ENCODE measurements around the gene CYP4F3. TPM values are rescaled to one million over a fixed set of nuclear protein-coding genes. Genes with fewer than 3 reads are reported as not detected.
"Not testable (repeated sequence)": the region's sequence is repeated elsewhere in the genome, so short reads cannot be mapped to it uniquely, and the experiment has no call there.

The CYP4F3 gene
- total and polyA plus RNA-seq, 2 donors from 2014 or later, result 2.2 to 17.9 TPM

DNA sequence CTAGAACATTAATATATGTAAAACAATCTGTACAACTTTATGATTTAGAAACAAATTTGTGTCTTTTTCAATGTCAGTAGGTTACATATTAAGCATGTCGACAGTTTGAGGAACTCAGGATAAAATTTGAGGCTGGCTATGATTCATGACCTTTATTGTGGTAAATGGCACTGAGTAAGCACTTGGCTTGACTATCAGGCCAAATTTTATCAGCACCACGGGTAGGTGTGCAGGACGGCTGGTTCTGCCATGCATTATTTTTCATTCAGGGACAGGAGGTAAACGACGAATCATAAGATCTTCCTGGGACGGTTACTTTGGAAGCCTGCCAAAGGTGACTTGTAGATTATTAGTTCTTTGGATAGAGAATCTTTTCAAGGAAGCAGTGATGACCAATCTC lies 45.6 kb upstream of the CYP4F3 start:
- H3K4me3 ChIP-seq (ENCODE audit: low read length in 3 of 3), result no peak overlapping the region
- DNase-seq, result no peak
- no peaks in the 10 kb centered on the region for H3K4me1 ChIP-seq (ENCODE audit: control insufficient read depth in 2 of 3, insufficient read depth in 2 of 3, low read depth in 1 of 3, low read length in 3 of 3)
- no peak for FAIRE-seq
- no peak overlapping the region for H3K27ac ChIP-seq (ENCODE audit: low read depth in 2 of 2, low read length in 2 of 2)
- H3K27me3 ChIP-seq (ENCODE audit: control insufficient read depth, insufficient read depth, low read length), result no peaks in the 10 kb centered on the region
- TF ChIP-seq, protein P1, sequence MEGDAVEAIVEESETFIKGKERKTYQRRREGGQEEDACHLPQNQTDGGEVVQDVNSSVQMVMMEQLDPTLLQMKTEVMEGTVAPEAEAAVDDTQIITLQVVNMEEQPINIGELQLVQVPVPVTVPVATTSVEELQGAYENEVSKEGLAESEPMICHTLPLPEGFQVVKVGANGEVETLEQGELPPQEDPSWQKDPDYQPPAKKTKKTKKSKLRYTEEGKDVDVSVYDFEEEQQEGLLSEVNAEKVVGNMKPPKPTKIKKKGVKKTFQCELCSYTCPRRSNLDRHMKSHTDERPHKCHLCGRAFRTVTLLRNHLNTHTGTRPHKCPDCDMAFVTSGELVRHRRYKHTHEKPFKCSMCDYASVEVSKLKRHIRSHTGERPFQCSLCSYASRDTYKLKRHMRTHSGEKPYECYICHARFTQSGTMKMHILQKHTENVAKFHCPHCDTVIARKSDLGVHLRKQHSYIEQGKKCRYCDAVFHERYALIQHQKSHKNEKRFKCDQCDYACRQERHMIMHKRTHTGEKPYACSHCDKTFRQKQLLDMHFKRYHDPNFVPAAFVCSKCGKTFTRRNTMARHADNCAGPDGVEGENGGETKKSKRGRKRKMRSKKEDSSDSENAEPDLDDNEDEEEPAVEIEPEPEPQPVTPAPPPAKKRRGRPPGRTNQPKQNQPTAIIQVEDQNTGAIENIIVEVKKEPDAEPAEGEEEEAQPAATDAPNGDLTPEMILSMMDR (IDR thresholded peaks at IDR 0.05; ENCODE audit: borderline replicate concordance, extremely low read depth, insufficient read depth), result no peak
- no peaks in the 10 kb centered on the region for H3K36me3 ChIP-seq (ENCODE audit: control insufficient read depth in 2 of 3, insufficient read depth in 3 of 3, low read length in 3 of 3)
- intact Hi-C loops (cut with DNase I), result no loop called here
- no peaks in the 10 kb centered on the region for H3K9me3 ChIP-seq (ENCODE audit: control insufficient read depth in 2 of 3, insufficient read depth in 1 of 3, low read length in 3 of 3)
- H3K9ac ChIP-seq (ENCODE audit: low read length in 3 of 3), result no peak overlapping the region

DNA sequence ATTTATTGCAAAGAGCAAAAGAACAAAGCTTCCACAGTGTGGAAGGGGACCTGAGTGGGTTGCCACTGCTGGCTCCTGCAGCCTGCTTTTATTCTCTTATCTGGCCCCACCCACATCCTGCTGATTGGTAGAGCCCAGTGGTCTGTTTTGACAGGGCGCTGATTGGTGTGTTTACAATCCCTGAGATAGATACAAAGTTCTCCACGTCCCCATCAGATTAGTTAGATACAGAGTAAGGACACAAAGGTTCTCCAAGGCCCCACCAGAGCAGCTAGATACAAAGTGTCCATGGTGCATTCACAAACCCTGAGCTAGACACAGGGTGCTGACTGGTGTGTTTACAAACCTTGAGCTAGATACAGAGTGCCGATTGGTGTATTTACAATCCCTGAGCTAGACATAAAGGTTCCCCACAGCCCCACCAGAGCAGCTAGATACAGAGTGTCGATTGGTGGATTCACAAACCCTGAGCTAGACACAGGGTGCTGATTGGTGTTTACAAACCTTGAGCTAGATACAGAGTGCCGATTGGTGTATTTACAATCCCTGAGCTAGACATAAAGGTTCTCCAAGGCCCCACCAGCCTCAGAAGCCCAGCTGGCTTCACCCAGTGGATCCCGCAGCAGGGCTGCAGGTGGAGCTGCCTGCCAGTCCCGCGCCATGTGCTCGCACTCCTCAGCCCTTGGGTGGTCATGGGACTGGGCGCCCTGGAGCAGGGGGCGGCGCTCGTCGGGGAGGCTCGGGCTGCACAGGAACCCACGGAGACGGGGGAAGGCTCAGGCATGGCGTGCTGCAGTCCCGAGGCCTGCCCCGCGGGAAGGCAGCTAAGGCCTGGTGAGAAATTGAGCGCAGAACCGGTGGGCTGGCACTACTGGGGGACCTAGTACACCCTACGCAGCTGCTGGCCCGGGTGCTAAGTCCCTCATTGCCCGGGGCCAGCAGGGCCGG lies 32.4 kb upstream of the CYP4F3 start:
- FAIRE-seq; H3K4me3 ChIP-seq (ENCODE audit: low read length in 3 of 3); H3K27ac ChIP-seq (ENCODE audit: low read depth in 2 of 2, low read length in 2 of 2); H3K9me3 ChIP-seq (ENCODE audit: control insufficient read depth in 2 of 3, insufficient read depth in 1 of 3, low read length in 3 of 3); H3K36me3 ChIP-seq (ENCODE audit: control insufficient read depth in 2 of 3, insufficient read depth in 3 of 3, low read length in 3 of 3); H3K4me1 ChIP-seq (ENCODE audit: control insufficient read depth in 2 of 3, insufficient read depth in 2 of 3, low read depth in 1 of 3, low read length in 3 of 3); H3K27me3 ChIP-seq (ENCODE audit: control insufficient read depth, insufficient read depth, low read length); H3K9ac ChIP-seq (ENCODE audit: low read length in 3 of 3); DNase-seq; intact Hi-C loops (cut with DNase I): not testable (repeated sequence)

DNA sequence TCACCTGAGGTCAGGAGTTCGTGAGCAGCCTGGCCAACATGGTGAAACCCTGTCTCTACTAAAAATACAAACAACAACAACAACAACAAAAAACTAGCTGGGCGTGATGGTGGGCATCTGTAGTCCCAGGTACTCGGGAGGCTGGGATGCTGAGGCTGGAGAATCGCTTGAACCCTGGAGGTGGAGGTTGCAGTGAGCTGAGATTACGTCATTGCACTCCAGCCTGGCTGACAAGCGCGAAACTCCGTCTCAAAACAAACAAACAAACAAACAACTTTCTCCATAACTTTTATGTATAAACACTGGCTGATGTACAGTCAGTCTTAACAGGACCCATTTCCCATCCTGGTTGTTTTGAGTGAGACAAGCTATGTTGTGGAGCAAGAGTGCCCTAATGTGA lies 31.4 kb upstream of the CYP4F3 start:
- FAIRE-seq (no peak), DNase-seq (no peak)
- H3K27ac ChIP-seq (ENCODE audit: low read depth in 2 of 2, low read length in 2 of 2), result no peak overlapping the region
- H3K4me1 ChIP-seq (ENCODE audit: control insufficient read depth in 2 of 3, insufficient read depth in 2 of 3, low read depth in 1 of 3, low read length in 3 of 3), result no peaks in the 10 kb centered on the region
- TF ChIP-seq, protein P1 (IDR thresholded peaks at IDR 0.05; ENCODE audit: borderline replicate concordance, extremely low read depth, insufficient read depth), result no peak
- H3K9ac ChIP-seq (ENCODE audit: low read length in 3 of 3), result no peak overlapping the region
- intact Hi-C loops (cut with DNase I), result no loop called here
- no peaks in the 10 kb centered on the region for H3K27me3 ChIP-seq (ENCODE audit: control insufficient read depth, insufficient read depth, low read length)
- H3K4me3 ChIP-seq (ENCODE audit: low read length in 3 of 3), result no peak overlapping the region
- no peaks in the 10 kb centered on the region for H3K36me3 ChIP-seq (ENCODE audit: control insufficient read depth in 2 of 3, insufficient read depth in 3 of 3, low read length in 3 of 3)
- H3K9me3 ChIP-seq (ENCODE audit: control insufficient read depth in 2 of 3, insufficient read depth in 1 of 3, low read length in 3 of 3), result no peaks in the 10 kb centered on the region

DNA sequence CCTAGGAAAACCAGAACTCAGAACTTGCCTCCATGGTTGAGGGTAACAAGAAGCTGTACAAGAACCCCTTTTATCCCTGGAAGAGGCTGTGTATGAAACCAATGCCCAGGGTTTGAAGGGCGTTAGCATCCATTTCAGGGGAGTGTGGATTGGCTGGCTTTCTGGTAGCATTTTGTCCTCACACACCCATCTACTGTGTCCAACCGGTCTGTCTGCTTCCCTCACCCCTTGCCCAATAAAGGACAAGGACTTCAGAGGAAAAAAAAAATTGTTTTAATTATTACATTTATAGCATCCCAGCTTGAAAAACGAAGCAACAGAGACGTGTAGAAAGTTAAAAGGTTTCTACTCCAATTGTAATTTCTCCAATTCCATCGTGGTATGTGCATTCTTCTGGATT lies 28.4 kb upstream of the CYP4F3 start:
- no peak overlapping the region for H3K9ac ChIP-seq (ENCODE audit: low read length in 3 of 3)
- no peaks in the 10 kb centered on the region for H3K36me3 ChIP-seq (ENCODE audit: control insufficient read depth in 2 of 3, insufficient read depth in 3 of 3, low read length in 3 of 3)
- no peaks in the 10 kb centered on the region for H3K9me3 ChIP-seq (ENCODE audit: control insufficient read depth in 2 of 3, insufficient read depth in 1 of 3, low read length in 3 of 3)
- H3K27ac ChIP-seq (ENCODE audit: low read depth in 2 of 2, low read length in 2 of 2), result no peak overlapping the region
- no peaks in the 10 kb centered on the region for H3K27me3 ChIP-seq (ENCODE audit: control insufficient read depth, insufficient read depth, low read length)
- intact Hi-C loops (cut with DNase I), result no loop called here
- H3K4me3 ChIP-seq (ENCODE audit: low read length in 3 of 3), result no peak overlapping the region
- FAIRE-seq, result no peak
- no peaks in the 10 kb centered on the region for H3K4me1 ChIP-seq (ENCODE audit: control insufficient read depth in 2 of 3, insufficient read depth in 2 of 3, low read depth in 1 of 3, low read length in 3 of 3)
- TF ChIP-seq, protein P1 (IDR thresholded peaks at IDR 0.05; ENCODE audit: borderline replicate concordance, extremely low read depth, insufficient read depth), result no peak
- no peak for DNase-seq
